Right cardiac atrium (tissue), 5 donors: Measurements from ENCODE around the gene GLDC. TPM values are rescaled to one million over a fixed set of nuclear protein-coding genes. Genes with fewer than 3 reads are reported as not detected.
"Not testable (repeated sequence)": the region's sequence is repeated elsewhere in the genome, so short reads cannot be mapped to it uniquely, and the experiment has no call there.

ENCODE experiments used
- ATAC-seq, 2 donors: fragments of 200-7000 bp; cut with Tn5 transposase; one replicate each; pipeline versions ENCODE4 v1.8.0 to v1.9.1; 2020; ENCODE audit warnings: moderate library complexity in 2 of 2, mild to moderate bottlenecking in 1 of 2
- DNase-seq, 3 donors: peaks; one replicate each; pipeline ENCODE4 v3.0.0-alpha.2; 2020
- H3K27ac ChIP-seq: one replicate; pipeline ENCODE4 v1.5.1; 2013; ENCODE audit warnings: mild to moderate bottlenecking, low read length, control low read depth, moderate library complexity
- H3K27me3 ChIP-seq: one replicate; pipeline ENCODE4 v1.6.1; 2013; ENCODE audit not compliant: control insufficient read depth, insufficient read depth
- H3K4me1 ChIP-seq: one replicate; pipeline ENCODE4 v1.6.1; 2013; ENCODE audit warnings: low read length; ENCODE audit not compliant: control insufficient read depth, insufficient read depth
- H3K4me3 ChIP-seq: one replicate; pipeline ENCODE4 v1.5.1; 2013; ENCODE audit warnings: low read length, control low read depth
- H3K9me3 ChIP-seq: one replicate; pipeline ENCODE4 v1.6.1; 2013; ENCODE audit warnings: low read length; ENCODE audit not compliant: control insufficient read depth
- WGBS: extraction: QIAGEN DNeasy Blood & Tissue Kit; methylation state at CpG from one replicate; pipeline ENCODE4 v1.1.7; 2013; 5-methylcytosine and 5-hydroxymethylcytosine counted together
- intact Hi-C, 4 donors: fragments of 100-400 bp; cut with DNase I; formaldehyde crosslinking; loops; one replicate each; pipeline versions ENCODE4 v1.11.0 to v1.14.0; 2022 to 2023
- polyA plus RNA-seq: library from polyadenylated mRNA; stranded (reverse); fragments of 200-250 nt; gene quantifications from one replicate; pipeline ENCODE4 v1.2.3, GENCODE V29; 2013
- total RNA-seq, 4 donors: library from RNA; stranded (reverse); fragmentation: NEBNext Ultra II Directional; extraction: Animal tissue kit (Norgen Biotek cat#: 25700); gene quantifications; one replicate each; pipeline ENCODE4 v1.2.1, GENCODE V29; 2021
- donor health status: healthy with polysubstance abuse.
- donor health status: DM: no; HTN: yes; CAD: no.
- donor health status: DM: no; HTN: no; CAD: no.
- donor health status: DM: no; HTN: yes; CAD: no; lungs with severe emphysema.
- donor health status: DM: yes; HTN: yes; CAD: no.

The GLDC gene
- total and polyA plus RNA-seq, 5 donors = 0.26 to 0.65 (median 0.62) TPM

- intact Hi-C loops = loop anchor here in 1 of 4 donors (10.0 kb wide), 1 partner anchor 76 kb away; no protein-coding TSS in a partner anchor
- no peak for ATAC-seq
- WGBS = 74% methylated on average over 4 of the region's 4 CpGs
These were observed 15.0 kb upstream of the GLDC start for GRCh38 chr9:6660512-6660911.

GRCh38 chr9:6658628-6659353, 13.3 kb upstream of the GLDC start:
- ATAC-seq (no peak), DNase-seq (no peak)
- Histone ChIP-seq H3K9me3 (no peaks in the 10 kb centered on the region), H3K4me1 (no peaks in the 10 kb centered on the region), H3K4me3 (no peak overlapping the region), H3K27me3 (no peaks in the 10 kb centered on the region), H3K27ac (no peak overlapping the region)
- 74% methylated on average over 4 of the region's 4 CpGs for WGBS
- intact Hi-C loops = no loop called here

More at GRCh38 chr9:6660512-6660911, 15.0 kb upstream of the GLDC start:
- Histone ChIP-seq H3K9me3 (no peaks in the 10 kb centered on the region), H3K4me3 (no peak overlapping the region), H3K27ac (no peak overlapping the region), H3K27me3 (no peaks in the 10 kb centered on the region), H3K4me1 (no peaks in the 10 kb centered on the region)
- no peak for DNase-seq

GRCh38 chr9:6656614-6657300, 11.2 kb upstream of the GLDC start:
- no peak overlapping the region for H3K4me3 ChIP-seq
- H3K4me1 ChIP-seq = no peaks in the 10 kb centered on the region
- DNase-seq = no peak
- no peaks in the 10 kb centered on the region for H3K9me3 ChIP-seq
- intact Hi-C loops = no loop called here
- no peak overlapping the region for H3K27ac ChIP-seq
- no peak for ATAC-seq
- WGBS = 82% methylated on average over 6 of the region's 6 CpGs
- no peaks in the 10 kb centered on the region for H3K27me3 ChIP-seq

GRCh38 chr9:6655036-6655435, 9.5 kb upstream of the GLDC start:
- ATAC-seq = no peak
- Histone ChIP-seq H3K27ac (no peak overlapping the region), H3K4me3 (no peak overlapping the region), H3K27me3 (no peaks in the 10 kb centered on the region), H3K9me3 (no peaks in the 10 kb centered on the region), H3K4me1 (no peaks in the 10 kb centered on the region)
- 93% methylated on average over 7 of the region's 7 CpGs for WGBS
- intact Hi-C loops = no loop called here
- no peak for DNase-seq

- H3K27ac ChIP-seq = no peak overlapping the region
- no peak for DNase-seq
- no peak overlapping the region for H3K4me3 ChIP-seq
- H3K27me3 ChIP-seq = no peaks in the 10 kb centered on the region
- no peaks in the 10 kb centered on the region for H3K9me3 ChIP-seq
- peaks cover 2% of the 10 kb centered on the region for H3K4me1 ChIP-seq
- 41% methylated on average over 12 of the region's 12 CpGs for WGBS
- intact Hi-C loops = no loop called here
- ATAC-seq = no peak
These were observed 736 bp upstream of the GLDC start for GRCh38 chr9:6646293-6646636.

- DNase-seq, H3K4me1 ChIP-seq, intact Hi-C loops, H3K27me3 ChIP-seq, H3K27ac ChIP-seq, H3K9me3 ChIP-seq: not testable (repeated sequence)
- 3% methylated on average over 24 of the region's 24 CpGs for WGBS
- ATAC-seq = peak; percentile 28 to 43
- H3K4me3 ChIP-seq = peak overlapping the region; percentile 33
These were observed 499 bp downstream of the GLDC start for GRCh38 chr9:6645105-6645354.

GRCh38 chr9:6644346-6645104, 1.0 kb downstream of the GLDC start:
- no peak for ATAC-seq
- Histone ChIP-seq H3K27me3 (no peaks in the 10 kb centered on the region), H3K4me3 (no peak overlapping the region), H3K4me1 (peaks cover 2% of the 10 kb centered on the region), H3K27ac (no peak overlapping the region), H3K9me3 (no peaks in the 10 kb centered on the region)
- no peak for DNase-seq
- WGBS = 5% methylated on average over 26 of the region's 26 CpGs
- intact Hi-C loops = no loop called here

- intact Hi-C loops = no loop called here
- ATAC-seq (no peak), DNase-seq (no peak)
- no peak overlapping the region for H3K27ac ChIP-seq
- 81% methylated on average over 2 of the region's 2 CpGs for WGBS
- no peaks in the 10 kb centered on the region for H3K27me3 ChIP-seq
- no peaks in the 10 kb centered on the region for H3K9me3 ChIP-seq
- H3K4me3 ChIP-seq = no peak overlapping the region
- H3K4me1 ChIP-seq = peaks cover 2% of the 10 kb centered on the region
These were observed 3.6 kb downstream of the GLDC start for GRCh38 chr9:6641961-6642360.

GRCh38 chr9:6641561-6641960, 4.0 kb downstream of the GLDC start:
- Histone ChIP-seq H3K27me3 (no peaks in the 10 kb centered on the region), H3K4me3 (no peak overlapping the region), H3K4me1 (peaks cover 2% of the 10 kb centered on the region), H3K9me3 (no peaks in the 10 kb centered on the region), H3K27ac (no peak overlapping the region)
- intact Hi-C loops = no loop called here
- 73% methylated on average over 2 of the region's 2 CpGs for WGBS
- DNase-seq (no peak), ATAC-seq (no peak)

- no peaks in the 10 kb centered on the region for H3K27me3 ChIP-seq
- DNase-seq = no peak
- no peak for ATAC-seq
- 72% methylated on average over 5 of the region's 5 CpGs for WGBS
- no peak overlapping the region for H3K4me3 ChIP-seq
- intact Hi-C loops = no loop called here
- no peak overlapping the region for H3K27ac ChIP-seq
- no peaks in the 10 kb centered on the region for H3K9me3 ChIP-seq
- H3K4me1 ChIP-seq = peaks cover 2% of the 10 kb centered on the region
These were observed 4.5 kb downstream of the GLDC start for GRCh38 chr9:6641056-6641455.

GRCh38 chr9:6640268-6641051, 5.1 kb downstream of the GLDC start:
- 90% methylated on average over 9 of the region's 9 CpGs for WGBS
- H3K4me3 ChIP-seq = no peak overlapping the region
- DNase-seq (no peak), ATAC-seq (no peak)
- no peaks in the 10 kb centered on the region for H3K9me3 ChIP-seq
- H3K27me3 ChIP-seq = no peaks in the 10 kb centered on the region
- intact Hi-C loops = no loop called here
- H3K27ac ChIP-seq = no peak overlapping the region
- H3K4me1 ChIP-seq = peaks cover 2% of the 10 kb centered on the region
